ENCODE results near the gene YRDC.
A peak's percentile ranks its signal among the peaks of the same experiment; 100 is the strongest.

The YRDC gene

DNA sequence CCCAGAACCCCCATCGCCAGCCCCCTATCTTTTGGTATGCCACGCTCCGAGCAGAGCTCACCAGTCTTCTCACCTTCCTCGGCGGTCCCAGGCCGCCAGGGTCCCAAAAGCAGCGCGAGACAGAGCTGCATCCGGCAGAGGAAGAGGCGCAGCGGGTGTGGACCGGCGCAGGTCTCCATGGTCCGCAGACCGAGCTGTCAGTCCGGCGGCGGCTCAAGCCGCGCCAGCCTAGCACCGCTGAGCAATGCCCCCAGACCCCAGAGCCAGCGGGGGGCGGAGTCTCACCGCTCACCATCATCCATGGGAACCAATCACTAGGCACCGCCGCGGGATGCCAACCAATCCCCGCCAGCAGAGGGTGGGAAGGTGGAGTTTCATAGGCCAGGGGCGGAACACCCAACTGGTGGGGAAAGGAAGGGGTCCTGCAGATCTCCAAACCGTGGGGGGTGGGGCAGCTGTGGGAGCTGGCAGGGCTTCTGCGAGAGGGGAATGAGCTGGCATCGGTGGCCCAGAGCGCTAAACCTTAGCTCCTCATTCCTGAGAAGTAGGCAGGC lies 43.0 kb downstream of the YRDC start, which contains the start of gene EPHA10:
EPHA10 (minus strand) TSS at position 233 of the 554 bp plus-strand sequence; CDS start at position 179, 54 bp downstream.
- DNase-seq: peak in 1 of 2 donors; percentile 16

DNA sequence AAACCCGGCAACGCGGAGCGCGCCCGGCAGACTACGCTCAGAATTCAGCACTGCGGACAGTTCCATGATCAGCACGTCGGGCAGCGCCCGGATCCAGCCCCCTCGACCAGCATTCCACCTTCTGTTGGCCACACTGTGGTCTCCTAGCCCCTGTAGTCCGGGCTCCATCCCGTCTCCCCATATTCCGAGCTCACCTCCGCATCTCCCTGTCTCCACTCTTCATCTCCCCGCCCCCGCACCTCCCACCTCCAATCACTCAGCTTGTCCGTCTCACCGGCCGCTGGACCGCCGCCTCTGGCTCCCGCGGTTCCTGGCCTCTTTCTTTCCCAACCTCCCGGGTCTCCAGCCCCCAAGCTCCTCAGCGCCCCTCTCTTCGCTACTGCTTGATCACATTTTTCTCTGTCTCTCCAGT lies 43.6 kb downstream of the YRDC start:
- DNase-seq: no peak

DNA sequence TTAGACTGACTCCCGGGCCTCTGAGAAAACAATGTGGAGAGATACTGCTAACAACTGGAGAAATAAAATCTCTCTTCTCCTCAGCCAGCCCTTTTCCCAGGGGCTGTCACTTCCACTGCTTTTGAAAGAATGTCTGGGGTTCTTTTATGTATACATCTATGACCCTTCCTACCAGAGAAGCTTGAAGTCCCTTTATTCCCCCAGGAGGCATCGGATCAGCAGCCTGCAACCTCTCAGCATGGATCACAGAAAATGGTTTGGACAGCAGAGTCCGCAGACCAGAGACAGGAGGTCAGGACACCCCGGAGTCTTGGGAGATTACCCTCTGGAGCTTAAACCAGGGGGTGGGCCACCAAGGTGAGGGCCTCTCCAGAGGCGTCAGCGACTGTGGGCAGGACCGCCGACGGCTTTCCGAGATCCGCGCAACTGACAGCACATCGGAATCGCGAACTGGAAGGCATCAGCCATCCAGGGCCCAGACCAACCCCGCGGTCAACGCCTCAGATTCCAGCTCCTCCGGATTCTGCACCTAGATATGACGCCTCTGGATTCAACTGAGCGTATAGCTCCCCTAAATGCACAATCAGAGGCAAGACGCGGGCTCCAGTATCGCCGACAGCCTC lies 44.1 kb downstream of the YRDC start:
- DNase-seq: no peak

DNA sequence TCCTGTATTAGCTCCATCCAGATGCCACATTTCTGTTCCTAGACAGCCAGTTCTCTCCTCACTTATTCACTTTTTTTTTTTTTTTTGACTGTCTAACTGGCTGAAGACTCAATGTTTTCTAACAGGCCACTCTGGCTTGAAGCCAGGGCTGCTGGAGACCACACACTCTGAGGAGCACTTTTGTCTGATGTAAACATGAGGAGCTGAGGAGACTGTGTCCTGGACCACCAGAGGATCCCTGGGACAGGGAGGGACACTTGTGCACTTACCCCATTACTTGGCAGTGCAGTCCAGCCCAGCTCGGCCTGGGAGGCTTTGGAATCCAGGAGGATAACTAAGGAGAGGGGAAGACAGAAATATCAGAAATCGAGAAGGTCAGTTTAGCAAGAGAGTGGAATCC lies 45.5 kb downstream of the YRDC start:
- DNase-seq: no peak

DNA sequence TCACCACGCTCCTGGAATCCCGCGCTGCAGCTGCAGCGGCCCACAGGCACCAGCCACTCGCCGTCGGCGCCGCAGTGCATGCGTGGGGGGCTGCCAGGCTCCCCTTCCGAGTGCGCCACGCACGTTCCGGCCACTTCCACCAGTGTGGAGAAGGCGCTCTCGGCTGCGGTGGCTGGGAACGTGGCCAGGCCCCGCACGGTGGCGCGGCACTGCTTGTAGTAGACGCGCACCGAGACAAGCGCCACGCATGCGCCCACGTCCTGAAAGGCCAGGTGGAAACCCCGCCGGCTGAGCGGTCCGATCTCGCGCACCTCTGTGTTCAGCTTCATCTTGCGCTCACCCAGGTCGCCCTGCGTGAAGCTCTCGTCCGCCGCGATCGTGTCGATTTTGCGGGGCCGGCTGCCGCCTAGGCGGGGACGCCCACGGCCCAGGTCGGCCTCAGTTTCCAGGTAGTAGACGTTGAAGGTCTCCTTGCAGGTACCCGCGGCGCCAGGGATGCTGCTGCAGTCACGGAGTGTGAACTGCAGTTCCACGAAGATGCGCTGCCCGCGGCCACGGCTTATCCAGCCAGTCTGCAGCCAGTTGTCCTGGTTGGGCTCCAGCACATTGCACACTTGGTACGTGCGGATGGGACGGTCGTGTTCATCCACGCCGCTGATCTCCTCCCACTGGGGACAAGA lies 46.5 kb downstream of the YRDC start:
- no peak for DNase-seq

DNA sequence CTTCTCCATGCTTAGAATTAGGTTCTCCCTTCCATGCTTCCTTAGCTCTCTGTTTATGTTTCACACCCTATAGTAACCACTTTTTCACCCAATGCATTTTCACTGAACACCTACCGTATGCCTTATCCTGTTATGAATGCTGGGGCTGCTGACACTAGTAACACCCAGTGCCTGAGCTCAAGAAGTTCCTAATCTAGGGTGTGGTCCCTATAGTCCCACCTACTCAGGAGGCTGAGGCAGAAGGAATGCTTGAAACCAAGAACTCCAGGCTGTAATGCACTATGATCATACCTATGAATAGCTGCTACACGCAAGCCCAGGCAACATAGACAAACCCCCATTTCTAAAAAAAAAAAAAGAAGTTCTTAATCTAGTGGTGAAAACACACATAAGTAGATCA lies 48.6 kb downstream of the YRDC start:
- no peak for DNase-seq

DNA sequence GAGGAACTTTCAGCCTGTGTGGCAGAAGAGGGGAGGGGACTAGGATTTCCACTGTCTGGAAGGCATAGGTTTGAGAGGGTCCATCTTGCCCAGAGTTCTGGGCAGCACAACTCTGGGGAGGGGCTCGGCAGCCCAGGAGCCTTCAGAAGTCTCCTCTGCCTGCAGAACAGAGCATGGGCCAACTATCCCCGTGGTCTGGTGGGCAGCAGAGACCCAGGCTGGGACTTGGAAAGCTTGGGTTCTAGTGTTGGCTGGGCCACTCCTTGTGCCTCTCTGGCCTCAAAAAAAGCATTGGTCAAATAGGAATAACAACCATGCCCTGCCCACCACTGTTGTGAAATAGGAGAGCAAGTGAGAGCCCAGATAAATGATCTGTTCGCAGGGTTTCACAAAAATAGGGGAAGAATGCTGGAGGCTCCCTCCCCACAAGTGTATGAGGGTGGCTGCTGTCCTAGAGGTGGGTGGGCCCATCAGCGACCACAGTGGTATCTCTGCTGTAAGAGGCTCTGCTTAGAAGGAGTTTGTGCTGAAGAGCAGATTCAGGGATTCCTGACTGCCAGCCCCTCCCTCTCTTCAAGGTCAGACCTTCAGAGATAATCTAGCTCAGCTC lies 52.0 kb downstream of the YRDC start:
- no peak for DNase-seq

DNA sequence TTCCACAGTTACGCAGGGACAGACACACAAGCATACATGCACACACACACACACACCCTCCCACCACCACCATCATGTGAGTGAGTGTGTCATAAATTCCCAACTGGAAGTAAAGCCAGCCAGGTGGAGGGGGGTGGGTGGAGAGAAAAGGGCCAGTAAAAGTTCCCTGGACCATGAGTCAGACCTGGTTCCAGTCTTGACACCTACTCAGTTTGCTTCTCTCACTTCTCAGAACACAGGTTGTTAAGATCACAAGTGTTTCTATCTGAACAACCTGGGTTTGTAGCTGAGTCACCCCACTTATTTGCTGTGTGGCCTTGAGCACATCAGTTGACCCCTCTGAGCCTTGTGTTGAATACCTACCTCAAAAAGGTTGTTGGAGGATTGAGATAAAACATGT lies 52.7 kb downstream of the YRDC start:
- no peak for DNase-seq

DNA sequence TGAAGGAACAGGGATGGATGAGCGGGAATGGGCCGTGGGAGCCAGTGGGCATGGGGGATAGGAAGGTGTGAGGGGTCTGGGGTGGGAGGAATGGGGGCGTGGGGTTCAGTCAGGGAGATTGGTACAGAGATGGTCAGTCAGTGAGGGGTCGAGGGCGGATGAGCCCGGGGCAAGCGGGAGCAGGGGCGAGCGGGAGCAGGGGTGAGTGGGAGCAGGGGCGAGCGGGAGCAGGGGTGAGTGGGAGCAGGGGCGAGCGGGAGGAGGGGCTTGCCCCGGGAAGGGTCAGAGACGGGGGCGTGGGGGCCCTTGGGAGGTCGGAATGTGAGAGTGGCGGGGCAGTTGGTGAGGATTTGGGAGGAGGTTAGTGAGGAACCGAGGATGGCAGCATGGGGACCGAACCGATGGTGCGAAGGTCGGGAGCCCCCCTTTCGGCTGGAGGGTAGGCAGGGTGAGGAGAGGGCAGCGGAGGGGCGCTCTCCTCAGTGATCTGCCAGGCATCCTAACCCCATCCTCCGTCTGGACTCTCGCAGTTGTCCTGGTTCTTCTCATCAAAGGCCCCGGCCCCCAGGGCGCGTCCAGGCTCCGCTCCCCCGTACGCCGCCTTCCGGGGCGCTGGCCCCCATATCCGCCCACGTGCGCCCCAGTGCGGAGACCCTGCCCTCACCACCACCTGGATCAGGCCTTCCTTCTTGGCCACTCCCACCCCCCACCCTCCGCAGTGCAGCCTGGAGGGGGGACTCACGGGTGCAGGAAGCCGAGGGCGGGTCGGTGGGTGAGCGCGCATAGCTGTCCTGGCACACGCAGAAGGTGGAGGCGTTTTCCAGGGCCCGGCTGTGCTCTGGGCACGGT lies 54.3 kb downstream of the YRDC start:
- DNase-seq: no peak
